Retina (tissue), 1 donor: Measurements from ENCODE around the gene FNDC3B.

ENCODE experiments used
- DNase-seq: peaks from one replicate; pipeline ENCODE4 v3.0.0-alpha.2; 2016

Gene FNDC3B

GRCh38 chr3:172296975-172297332, 257.6 kb downstream of the FNDC3B start:
- no peak for DNase-seq

DNA sequence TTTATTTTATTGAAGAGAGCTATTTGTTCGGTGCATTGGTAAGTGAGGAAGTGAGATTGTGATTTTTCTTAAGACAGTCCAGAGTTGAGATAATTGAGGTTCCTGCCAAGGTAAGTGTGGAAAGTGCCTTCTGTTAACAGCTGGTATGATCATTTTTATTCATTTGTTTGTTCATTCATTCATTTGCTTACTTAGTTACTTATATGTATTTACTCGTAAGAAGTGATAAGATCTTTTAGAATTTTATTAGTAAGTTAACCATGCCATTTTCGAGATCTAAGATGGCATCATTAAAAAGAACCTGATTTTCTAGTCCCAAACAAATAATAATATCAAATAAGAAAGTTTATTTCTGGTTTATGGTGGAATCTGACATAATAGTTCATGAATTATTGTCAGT, 258.9 kb downstream of the FNDC3B start:
- DNase-seq, result no peak

DNA sequence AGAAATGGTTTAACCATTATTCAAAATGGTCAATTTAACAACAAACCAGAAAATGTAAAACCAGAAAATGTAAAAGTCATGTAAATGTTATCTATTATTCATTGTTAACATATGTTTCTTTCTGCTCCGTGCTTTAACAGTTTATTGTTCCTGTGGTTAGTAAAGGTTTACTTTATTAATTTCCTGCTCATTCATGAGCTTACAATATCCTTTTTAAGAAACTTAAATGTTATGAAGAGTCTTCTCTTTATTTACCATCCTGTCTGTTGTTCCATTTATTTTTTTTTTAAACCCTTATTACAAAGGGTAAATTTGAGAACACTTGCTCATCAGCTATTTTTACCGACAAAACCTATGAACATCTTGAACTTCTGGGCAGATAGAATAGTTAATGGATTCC, 260.8 kb downstream of the FNDC3B start:
- no peak for DNase-seq

DNA sequence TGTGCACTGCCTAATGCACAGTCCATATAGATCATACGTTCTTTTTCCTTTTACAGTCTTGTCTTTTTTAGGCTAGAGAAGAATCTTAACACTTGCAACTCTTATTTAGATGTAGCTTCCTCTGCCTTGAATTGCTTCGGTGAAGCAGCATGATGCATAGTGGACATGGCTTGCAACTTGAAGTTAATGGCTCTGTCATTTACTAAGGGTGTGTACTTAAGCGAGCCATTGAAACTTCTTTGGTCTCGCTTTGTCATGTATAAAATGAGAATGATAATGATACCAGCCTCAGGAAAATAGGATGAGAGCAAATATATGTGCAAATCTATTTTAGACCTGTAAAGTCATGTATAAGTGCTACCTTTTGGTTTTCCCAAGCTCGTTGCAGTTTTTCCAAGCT, 261.5 kb downstream of the FNDC3B start:
- DNase-seq, result no peak

GRCh38 chr3:172302203-172302602, 262.8 kb downstream of the FNDC3B start:
- no peak for DNase-seq

DNA sequence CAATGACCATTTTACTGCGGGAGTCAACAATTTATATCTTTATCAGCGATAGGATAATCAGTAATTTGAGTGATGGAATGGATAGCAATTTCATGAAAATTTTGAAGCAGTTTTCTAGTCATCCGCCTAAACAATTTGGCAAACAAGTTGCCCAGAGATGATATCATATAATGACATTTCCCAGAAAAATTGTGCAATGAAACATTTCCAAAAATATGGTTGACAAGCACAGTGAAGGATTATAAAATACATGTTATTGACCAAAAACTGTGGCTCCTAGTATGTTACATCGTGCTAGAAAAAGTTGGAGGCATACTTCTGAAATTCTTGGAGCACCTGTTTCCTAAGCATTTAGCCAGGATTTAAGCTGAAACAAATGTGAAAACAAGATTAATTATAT, 263.8 kb downstream of the FNDC3B start:
- DNase-seq, result no peak

DNA sequence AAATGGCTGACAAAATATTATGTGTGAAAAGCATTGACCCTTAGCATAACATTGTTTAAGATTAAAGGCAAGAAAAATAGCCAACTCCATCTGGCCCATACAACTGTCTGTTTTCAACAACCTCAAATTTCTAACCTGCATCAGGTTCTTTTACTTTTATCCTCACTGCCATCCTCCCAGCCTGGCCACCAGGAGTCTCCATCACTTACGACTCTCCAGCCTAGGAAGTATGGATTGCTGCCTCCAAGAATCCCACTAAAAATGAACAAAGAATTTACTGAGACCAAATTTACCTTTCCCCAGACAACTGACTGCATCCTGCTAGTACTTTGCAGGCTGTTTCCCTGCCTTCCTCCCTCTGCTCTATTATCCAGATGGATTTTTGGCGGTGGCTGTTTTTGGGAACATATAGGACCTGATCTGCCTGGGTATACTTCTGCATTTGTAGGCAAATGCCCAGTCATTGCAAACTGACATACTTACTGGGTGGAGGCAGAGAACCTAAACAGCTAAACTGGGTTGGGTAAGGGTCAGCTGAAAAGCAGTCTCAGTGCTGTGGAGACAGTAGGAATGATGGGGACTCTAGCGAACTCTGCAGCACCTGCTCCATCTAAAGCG, 264.7 kb downstream of the FNDC3B start:
- no peak for DNase-seq

DNA sequence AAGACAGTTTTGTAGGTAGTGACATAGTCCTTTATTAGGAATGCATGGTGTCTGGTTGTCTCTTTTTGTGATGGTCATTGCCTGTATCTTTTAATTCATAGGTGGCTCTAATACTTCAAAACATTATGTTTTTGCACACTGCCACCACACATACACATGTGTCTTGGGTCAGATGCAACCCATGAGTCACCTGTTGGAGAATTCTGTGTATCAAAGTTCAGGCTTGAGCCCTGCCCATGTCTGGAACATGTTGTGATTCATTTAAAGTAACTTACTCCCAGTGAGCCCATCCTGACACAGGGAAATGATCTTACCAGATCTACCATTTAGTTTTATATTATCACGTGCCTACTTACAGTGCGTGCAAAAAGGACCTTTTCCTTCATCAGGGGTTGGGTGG, 266.2 kb downstream of the FNDC3B start:
- no peak for DNase-seq

DNA sequence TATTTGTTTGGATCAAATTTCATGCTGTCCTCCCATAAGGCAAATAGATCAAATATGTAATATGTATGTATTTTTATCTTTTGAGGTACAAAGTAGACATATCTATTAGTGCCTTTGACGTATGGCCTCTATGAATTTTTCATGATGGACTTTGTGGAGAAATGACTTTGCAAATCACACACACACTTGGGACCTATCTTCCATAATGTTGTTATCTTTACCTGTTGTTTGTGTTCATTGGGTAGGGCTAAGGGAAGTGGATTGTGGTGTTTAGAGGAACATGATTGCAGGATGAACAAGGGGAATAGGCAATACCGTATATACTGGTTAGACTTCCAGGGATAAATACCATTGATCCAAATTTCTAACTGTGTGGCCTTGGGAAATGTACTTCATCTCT, 266.6 kb downstream of the FNDC3B start:
- no peak for DNase-seq

DNA sequence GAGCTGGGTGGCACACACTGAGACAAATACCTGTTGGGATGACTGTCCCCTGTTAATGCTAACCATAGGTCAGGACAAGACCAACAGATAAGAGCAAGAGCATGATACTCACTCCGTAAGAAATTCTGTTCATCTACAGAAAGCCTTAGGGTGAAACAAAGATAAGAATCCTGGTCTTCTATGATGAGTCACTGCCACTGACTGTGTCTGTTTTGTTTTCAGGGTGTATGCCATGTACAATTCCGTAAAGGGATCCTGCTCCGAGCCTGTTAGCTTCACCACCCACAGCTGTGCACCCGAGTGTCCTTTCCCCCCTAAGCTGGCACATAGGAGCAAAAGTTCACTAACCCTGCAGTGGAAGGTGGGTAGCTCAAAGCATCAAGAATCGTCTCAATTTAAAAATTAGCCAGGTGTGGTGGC, 267.8 kb downstream of the FNDC3B start:
- no peak for DNase-seq

DNA sequence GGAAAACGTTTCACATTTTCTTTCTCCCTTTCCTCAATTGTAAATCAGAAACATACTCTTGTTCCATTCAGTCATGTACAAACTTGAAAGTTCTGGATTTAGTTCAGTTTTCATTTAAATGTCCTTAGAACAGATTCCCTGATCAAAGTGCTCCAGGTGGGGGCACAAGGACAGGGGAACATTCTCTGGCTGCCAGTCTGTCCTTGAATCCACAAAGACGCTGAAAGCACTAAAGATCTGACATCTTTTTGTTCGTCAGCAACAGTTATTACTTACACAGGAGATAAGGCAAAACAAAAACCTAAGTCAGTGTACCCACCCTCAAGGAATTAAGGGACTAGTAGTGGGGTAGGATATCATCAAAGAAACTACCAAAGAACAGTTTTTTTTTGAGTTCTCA, 269.7 kb downstream of the FNDC3B start:
- no peak for DNase-seq

DNA sequence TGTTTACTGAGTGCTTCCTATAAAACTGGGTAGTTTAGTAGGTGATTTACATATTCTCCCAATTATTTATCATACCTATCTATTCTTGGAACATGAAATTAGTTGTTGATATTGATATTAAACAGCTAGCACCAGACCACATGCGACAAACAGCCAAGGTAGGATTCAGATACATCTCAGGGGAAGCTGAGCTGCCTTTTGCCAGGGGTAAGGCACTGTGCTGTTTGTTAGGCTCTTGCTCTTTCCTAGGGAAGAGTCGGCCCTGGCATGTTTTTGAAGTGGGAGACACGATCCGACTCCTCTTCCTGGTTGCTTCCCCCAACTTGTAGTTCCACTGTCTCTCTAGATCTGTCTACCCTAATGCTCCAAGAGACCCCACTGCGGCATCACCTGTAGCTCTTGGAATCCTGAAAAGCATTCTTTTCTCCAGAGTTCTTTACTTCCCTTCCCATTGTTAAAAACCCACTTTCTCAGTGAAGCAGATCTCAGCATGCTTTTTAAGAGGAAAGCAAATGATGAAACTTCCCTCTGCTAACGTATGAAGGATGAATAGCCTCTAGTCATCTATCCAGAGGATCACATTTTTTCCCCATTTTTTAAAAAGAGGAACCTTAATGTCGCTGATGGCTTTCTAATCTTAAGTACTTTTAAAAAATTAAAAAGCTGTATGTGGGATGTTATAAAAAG, 270.5 kb downstream of the FNDC3B start:
- no peak for DNase-seq

DNA sequence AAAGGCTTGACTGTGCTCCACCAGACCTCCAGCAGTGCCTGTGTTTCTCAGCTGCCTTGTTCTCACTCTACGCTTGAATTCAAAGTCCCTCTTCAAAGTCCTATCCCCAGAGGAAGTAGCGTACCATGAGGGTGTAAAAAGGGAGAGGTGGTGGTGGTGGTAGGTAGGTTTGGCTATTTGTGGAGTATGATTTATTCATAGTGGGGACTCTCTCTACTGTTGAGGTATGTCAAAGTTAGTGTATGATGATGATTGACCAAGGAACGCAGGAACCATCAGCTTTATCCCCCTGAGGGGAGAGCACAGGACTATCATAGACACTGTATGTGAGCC, 271.0 kb downstream of the FNDC3B start:
- DNase-seq, result no peak

GRCh38 chr3:172311217-172311616, 271.8 kb downstream of the FNDC3B start:
- DNase-seq, result no peak

DNA sequence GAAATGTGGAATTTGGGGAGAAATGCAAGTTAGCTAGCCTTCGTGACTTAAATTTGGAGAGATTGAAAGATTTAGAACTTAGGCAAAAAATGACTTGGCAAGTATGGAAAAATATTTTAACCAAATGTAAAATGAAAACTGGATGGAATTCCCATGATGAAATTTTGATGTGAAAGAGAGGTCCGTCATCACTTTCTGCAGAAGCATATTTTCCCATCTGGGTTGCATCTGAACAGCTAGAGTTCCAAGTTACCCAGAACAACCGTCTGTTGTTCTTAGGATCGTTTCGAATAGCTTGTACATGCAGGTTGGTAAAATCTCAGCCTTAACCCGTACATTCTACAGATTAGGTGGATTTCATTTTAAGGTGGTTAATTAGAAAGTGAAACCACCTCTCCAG, 272.6 kb downstream of the FNDC3B start:
- no peak for DNase-seq

DNA sequence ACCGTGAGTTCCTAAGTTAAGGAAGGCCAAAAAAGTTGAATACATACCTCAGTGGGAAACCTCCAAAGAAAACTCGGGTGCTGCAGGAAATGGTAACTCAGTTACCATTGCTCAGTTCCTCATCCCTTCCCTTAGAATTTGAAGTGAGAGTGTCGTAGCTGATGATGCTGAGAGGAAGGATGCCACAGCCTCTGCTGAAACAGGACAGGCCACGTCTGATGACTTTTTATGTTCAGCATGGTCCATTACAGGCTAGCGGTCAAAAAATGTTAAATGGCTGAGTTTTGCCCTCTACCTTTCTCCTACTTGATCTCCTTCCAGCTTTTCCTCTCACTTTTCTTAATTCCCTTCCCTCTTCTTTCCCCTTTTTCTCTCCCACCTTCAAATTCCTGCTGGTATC, 273.3 kb downstream of the FNDC3B start:
- DNase-seq, result no peak

- DNase-seq, result no peak
Observed at GRCh38 chr3:172313671-172314070, 274.3 kb downstream of the FNDC3B start.

- DNase-seq, result no peak
Observed at GRCh38 chr3:172314591-172315160, 275.3 kb downstream of the FNDC3B start.

GRCh38 chr3:172315401-172316091, 276.2 kb downstream of the FNDC3B start:
- DNase-seq, result no peak

GRCh38 chr3:172316758-172317157, 277.4 kb downstream of the FNDC3B start:
- DNase-seq, result no peak

DNA sequence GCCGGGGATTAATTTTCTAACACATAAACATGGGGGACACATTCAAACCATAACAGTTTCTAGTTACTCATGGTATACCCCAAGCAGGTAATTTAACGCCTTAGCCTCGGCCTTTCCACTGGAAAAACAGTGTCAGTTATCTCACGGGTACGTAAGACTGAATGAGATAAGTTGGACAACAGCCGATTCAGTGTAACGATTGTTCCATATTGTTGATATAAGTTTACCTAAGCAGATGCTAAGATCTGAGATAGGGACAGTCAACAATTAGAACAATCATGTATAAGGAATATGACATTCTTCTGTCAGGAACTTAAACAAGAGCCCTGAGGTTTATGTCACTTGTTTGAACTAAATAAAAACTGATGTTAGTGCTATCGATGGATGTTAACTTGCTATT, 278.1 kb downstream of the FNDC3B start:
- DNase-seq, result no peak

DNA sequence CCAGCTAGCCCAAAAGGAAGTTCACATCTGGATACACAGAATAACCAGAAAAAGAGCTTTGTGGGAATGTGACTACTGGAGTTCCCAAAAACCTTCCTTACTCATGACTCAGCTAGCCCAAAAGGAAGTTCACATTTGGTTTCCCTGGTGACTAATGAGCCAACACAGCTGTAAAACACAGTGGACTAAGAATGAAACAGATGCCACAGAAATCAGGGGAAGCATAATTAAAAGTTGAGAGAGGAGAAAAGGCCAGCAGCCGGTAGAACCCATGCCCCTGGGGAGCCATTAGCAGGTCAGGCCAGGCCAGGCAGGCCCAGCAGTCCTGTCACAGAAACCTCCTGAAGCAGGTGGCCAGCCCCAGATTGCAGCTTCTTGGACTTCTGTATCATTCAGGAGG, 278.6 kb downstream of the FNDC3B start:
- DNase-seq, result peak; percentile 37

DNA sequence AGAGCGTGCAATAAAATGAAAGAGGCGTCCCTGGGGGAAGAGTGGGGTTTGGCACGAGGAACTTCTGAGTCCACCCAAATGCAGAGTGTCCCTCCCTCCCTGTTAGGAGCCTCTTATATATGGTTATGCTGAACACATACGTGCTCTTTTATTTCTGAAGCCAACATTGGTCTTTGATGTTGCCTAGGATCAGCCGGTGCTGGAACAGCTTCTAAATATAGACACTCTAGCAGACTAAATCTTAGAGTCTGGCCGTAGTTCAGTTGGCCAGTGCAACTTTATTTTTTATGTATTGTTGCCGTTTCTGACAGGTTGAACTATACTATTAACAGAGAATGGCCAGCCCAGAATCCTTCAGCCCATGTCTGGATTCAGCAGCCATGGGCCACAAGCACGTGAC, 280.2 kb downstream of the FNDC3B start:
- DNase-seq, result no peak

- DNase-seq, result no peak
Observed at GRCh38 chr3:172320468-172320867, 281.1 kb downstream of the FNDC3B start.
